GM19395 (cell line): ENCODE measurements around the gene SLC17A3.

Source experiments
- ATAC-seq: cut with Tn5 transposase; IDR thresholded peaks from one replicate; pipeline ENCODE4 v1.9.1; 2021; ENCODE audit warnings: mild to moderate bottlenecking, moderate library complexity; ENCODE audit not compliant: unreplicated experiment

The SLC17A3 gene

GRCh38 chr6:25889877-25890853 is 16.1 kb upstream of the SLC17A3 start:
- no peak for ATAC-seq

- no peak for ATAC-seq
Observed at GRCh38 chr6:25888626-25889025, 14.6 kb upstream of the SLC17A3 start.

- no peak for ATAC-seq
Observed at GRCh38 chr6:25886066-25886465, 12.0 kb upstream of the SLC17A3 start.

GRCh38 chr6:25883991-25884390 is 9.9 kb upstream of the SLC17A3 start:
- no peak for ATAC-seq

- ATAC-seq = no peak
Observed at GRCh38 chr6:25883536-25883935, 9.5 kb upstream of the SLC17A3 start.

- no peak for ATAC-seq
Observed at GRCh38 chr6:25882051-25882496, 8.0 kb upstream of the SLC17A3 start.

- ATAC-seq = no peak
Observed at GRCh38 chr6:25880601-25881000, 6.6 kb upstream of the SLC17A3 start.

GRCh38 chr6:25878721-25879322 is 4.8 kb upstream of the SLC17A3 start:
- no peak for ATAC-seq

- ATAC-seq = no peak
Observed at GRCh38 chr6:25875926-25876602, 2.0 kb upstream of the SLC17A3 start.

GRCh38 chr6:25875563-25875905 is 1.5 kb upstream of the SLC17A3 start:
- no peak for ATAC-seq

- ATAC-seq = no peak
Observed at GRCh38 chr6:25874822-25875562, 949 bp upstream of the SLC17A3 start.

- no peak for ATAC-seq
Observed at GRCh38 chr6:25872814-25873213, 1.2 kb downstream of the SLC17A3 start.

GRCh38 chr6:25869840-25870239 is 4.2 kb downstream of the SLC17A3 start:
- ATAC-seq = no peak

- no peak for ATAC-seq
Observed at GRCh38 chr6:25868436-25869183, 5.4 kb downstream of the SLC17A3 start.

GRCh38 chr6:25866011-25866410 is 8.0 kb downstream of the SLC17A3 start:
- ATAC-seq = no peak

- no peak for ATAC-seq
Observed at GRCh38 chr6:25863360-25863759, 10.7 kb downstream of the SLC17A3 start.

- ATAC-seq = no peak
Observed at GRCh38 chr6:25862199-25862598, 11.8 kb downstream of the SLC17A3 start.

GRCh38 chr6:25852756-25853155 is 21.3 kb downstream of the SLC17A3 start:
- no peak for ATAC-seq

- no peak for ATAC-seq
Observed at GRCh38 chr6:25851961-25852360, 22.1 kb downstream of the SLC17A3 start.

- ATAC-seq = no peak
Observed at GRCh38 chr6:25844518-25844917, 29.5 kb downstream of the SLC17A3 start.
